B cell (primary cell): ENCODE measurements around the gene NCBP2L. TPM values are rescaled to one million over a fixed set of nuclear protein-coding genes. Genes with fewer than 3 reads are reported as not detected.

Experiments
- ATAC-seq: fragments of 200-7000 bp; cut with Tn5 transposase; one replicate; pipeline ENCODE4 v1.10.0; 2021; ENCODE audit warnings: low read depth, mild to moderate bottlenecking, moderate number of reproducible peaks, moderate library complexity
- CTCF ChIA-PET: fragments of 350-600 bp; sonication (Branson Sonifier 250); formaldehyde crosslinking; loops from one replicate; lab custom pipeline; 2021; ENCODE audit warnings: antibody characterized with exemption, inconsistent platforms; lab: Charles Lee
- POLR2A ChIA-PET: fragments of 350-600 bp; sonication (Branson Sonifier 250); formaldehyde crosslinking; loops from one replicate; lab custom pipeline; 2021; ENCODE audit warnings: antibody characterized with exemption; lab: Charles Lee
- DNase-seq: peaks from one replicate; pipeline ENCODE4 v3.0.0; 2013
- H2AFZ ChIP-seq: 2 replicates; pipeline ENCODE4 v1.6.1; 2012; ENCODE audit warnings: mild to moderate bottlenecking, low read depth, low read length; ENCODE audit not compliant: insufficient read depth, poor library complexity, severe bottlenecking
- H3K27ac ChIP-seq, 2 donors: 1 replicate in 1 of 2; 2 replicates in 1 of 2; pipeline ENCODE4 v1.5.1; 2012 to 2013; ENCODE audit warnings: low read length in 2 of 2, mild to moderate bottlenecking in 2 of 2, moderate library complexity in 1 of 2
- H3K27me3 ChIP-seq, 4 experiments: fragments of 200-600 bp in 1 of 4; sonication (generic) in 1 of 4; replicated peaks in 1 of 4; 1 replicate in 2 of 4; 2 replicates in 2 of 4; pipeline versions ENCODE4 v1.6.1 to v1.7.0; 2013 to 2016; ENCODE audit warnings: low read length in 3 of 4, mild to moderate bottlenecking in 2 of 4, mixed read lengths in 1 of 4, moderate library complexity in 1 of 4; ENCODE audit not compliant: insufficient read depth in 4 of 4, control insufficient read depth in 3 of 4; ENCODE audit errors: control extremely low read depth in 1 of 4
- H3K36me3 ChIP-seq, 2 experiments: replicated peaks in 1 of 2; 1 replicate in 1 of 2; 2 replicates in 1 of 2; pipeline versions ENCODE4 v1.6.1 to v1.7.1; 2013; ENCODE audit warnings: low read length in 1 of 2; ENCODE audit not compliant: insufficient read depth in 2 of 2, control insufficient read depth in 1 of 2; ENCODE audit errors: control extremely low read depth in 1 of 2, extremely low read depth in 1 of 2
- H3K4me1 ChIP-seq, 2 donors: fragments of 200-600 bp in 1 of 2; sonication (generic) in 1 of 2; 1 replicate in 1 of 2; 2 replicates in 1 of 2; pipeline versions ENCODE4 v1.5.1 to v1.6.1; 2013 to 2017; ENCODE audit warnings: low read length in 2 of 2; ENCODE audit not compliant: control insufficient read depth in 2 of 2, insufficient read depth in 2 of 2
- H3K4me2 ChIP-seq: replicated peaks from 2 replicates; pipeline ENCODE3; 2012; ENCODE audit warnings: mild to moderate bottlenecking, low read depth, low read length; ENCODE audit not compliant: poor library complexity, severe bottlenecking
- H3K4me3 ChIP-seq, 5 experiments: fragments of 200-600 bp in 1 of 5; sonication (generic) in 1 of 5; 1 replicate in 3 of 5; 2 replicates in 2 of 5; pipeline versions ENCODE4 v1.5.1 to v1.7.0; 2011 to 2016; ENCODE audit warnings: low read length in 4 of 5, mild to moderate bottlenecking in 4 of 5, low read depth in 2 of 5, control low read depth in 1 of 5, moderate library complexity in 1 of 5; ENCODE audit not compliant: insufficient read depth in 1 of 5; ENCODE audit errors: control extremely low read depth in 1 of 5, extremely low read depth in 1 of 5
- H3K79me2 ChIP-seq: fragments of 200-600 bp; sonication (generic); one replicate; pipeline ENCODE4 v1.6.0; 2016; ENCODE audit warnings: low read length; ENCODE audit not compliant: control insufficient read depth, insufficient read depth
- H3K9ac ChIP-seq: fragments of 200-600 bp; sonication (generic); 2 replicates; pipeline ENCODE4 v1.6.1; 2017; ENCODE audit warnings: mild to moderate bottlenecking, low read length, moderate library complexity
- H3K9me3 ChIP-seq, 3 donors: one replicate each; pipeline versions ENCODE4 v1.6.1 to v1.7.1; 2013; ENCODE audit warnings: low read length in 2 of 3; ENCODE audit not compliant: control insufficient read depth in 2 of 3, insufficient read depth in 1 of 3; ENCODE audit errors: control extremely low read depth in 1 of 3
- H4K20me1 ChIP-seq: 2 replicates; pipeline ENCODE4 v1.6.0; 2012; ENCODE audit warnings: mild to moderate bottlenecking, low read length; ENCODE audit not compliant: insufficient read depth, control insufficient read depth, poor library complexity, severe bottlenecking
- H3K27ac Mint-ChIP-seq: one replicate; pipeline ENCODE4 v1.8.0; 2021; ENCODE audit warnings: mixed read lengths
- H3K27me3 Mint-ChIP-seq: one replicate; pipeline ENCODE4 v1.8.0; 2021; ENCODE audit warnings: mixed read lengths
- H3K4me1 Mint-ChIP-seq: one replicate; pipeline ENCODE4 v1.8.0; 2021; ENCODE audit warnings: mixed read lengths
- H3K4me3 Mint-ChIP-seq: one replicate; pipeline ENCODE4 v1.8.0; 2021; ENCODE audit warnings: mixed read lengths
- H3K9me3 Mint-ChIP-seq: one replicate; pipeline ENCODE4 v1.8.0; 2022; ENCODE audit warnings: mixed read lengths; ENCODE audit not compliant: insufficient read depth
- EZH2 ChIP-seq: IDR thresholded peaks from 2 replicates; pipeline ENCODE4 v1.6.1; 2012; ENCODE audit warnings: borderline replicate concordance, low read depth, mild to moderate bottlenecking, moderate library complexity, low read length; ENCODE audit not compliant: insufficient read depth, poor library complexity, severe bottlenecking
- WGBS: methylation state at CpG from one replicate; pipeline ENCODE4 v1.1.5; 2013; ENCODE audit warnings: missing lambda C conversion rate; ENCODE audit not compliant: insufficient coverage; 5-methylcytosine and 5-hydroxymethylcytosine counted together
- intact Hi-C: fragments of 100-400 bp; cut with micrococcal nuclease; formaldehyde crosslinking; loops from one replicate; pipeline ENCODE4 v1.10.0; 2022
- polyA plus RNA-seq: library from polyadenylated mRNA; depleted of rRNA; stranded (reverse); fragments of >200 nt; gene quantifications from 2 replicates; pipeline ENCODE4 v1.2.3, GENCODE V29; 2012
- total RNA-seq, 2 donors: library from RNA; stranded (reverse); fragments of 120-200 nt in 1 of 2; gene quantifications; 1 replicate in 1 of 2; 2 replicates in 1 of 2; pipeline versions ENCODE4 v1.2.3 to v1.2.4, GENCODE V29; 2013 to 2022
- TF ChIP-seq, protein P1 (sequence below): fragments of 200-600 bp; IDR thresholded peaks from one replicate; pipeline ENCODE4 v1.8.0; 2022; ENCODE audit warnings: antibody characterized with exemption, mild to moderate bottlenecking

The NCBP2L gene
- total and polyA plus RNA-seq, 2 donors (not counting 1 experiment from before 2014, with no cell fraction given) = not detected

DNA sequence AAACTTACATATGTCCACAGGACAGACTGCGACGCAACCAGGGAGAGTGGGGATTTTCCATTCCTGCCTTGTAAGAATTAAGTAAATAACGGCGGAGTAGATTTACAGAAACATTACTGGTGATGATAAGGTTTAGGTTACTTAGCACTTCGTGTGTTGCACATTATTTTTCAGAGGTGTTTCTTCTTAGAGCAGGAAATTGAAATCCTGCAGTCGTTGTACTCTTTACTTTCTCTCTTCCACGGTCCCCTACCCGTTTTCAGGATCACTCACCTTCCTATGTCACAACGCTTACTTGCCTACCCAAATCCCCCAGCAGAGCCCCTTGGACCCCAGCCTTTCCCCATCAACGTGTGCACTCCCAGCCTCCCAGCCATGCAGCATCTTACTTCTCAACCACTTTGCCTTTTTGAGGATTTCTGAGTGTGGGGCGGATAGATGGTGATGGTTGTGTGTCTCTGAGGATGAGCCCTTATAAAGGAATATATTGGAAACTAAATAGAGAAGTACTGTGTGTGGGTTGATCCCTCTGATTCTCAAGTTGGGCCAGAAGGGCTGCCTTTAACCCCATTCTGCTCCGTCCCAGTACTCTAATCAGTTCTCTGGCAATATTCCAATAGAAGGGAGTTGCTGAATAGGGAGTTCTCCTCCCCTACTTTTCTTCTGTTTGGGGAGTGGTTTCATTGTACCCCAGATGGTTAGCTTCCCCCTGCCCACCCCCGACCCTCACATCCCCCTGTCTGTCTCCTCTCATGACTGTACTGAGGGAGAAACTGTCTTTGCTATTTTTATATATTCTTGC is 49.7 kb downstream of the NCBP2L start:
- WGBS = no CpG with 5 or more reads among the region's 13 CpGs
- ChIA-PET POLR2A (no interaction called here), CTCF (no interaction called here)
- peak overlapping the region in 3 of 5 experiments; percentile 46 to 59 (median 49) for H3K4me3 ChIP-seq
- intact Hi-C loops = no loop called here
- peaks cover 4 to 5% of the 10 kb centered on the region in 2 donors for H3K4me1 ChIP-seq
- H3K36me3 ChIP-seq = no peaks in the 10 kb centered on the region
- DNase-seq = no peak
- TF ChIP-seq EZH2 = no peak
- TF ChIP-seq, protein P1, sequence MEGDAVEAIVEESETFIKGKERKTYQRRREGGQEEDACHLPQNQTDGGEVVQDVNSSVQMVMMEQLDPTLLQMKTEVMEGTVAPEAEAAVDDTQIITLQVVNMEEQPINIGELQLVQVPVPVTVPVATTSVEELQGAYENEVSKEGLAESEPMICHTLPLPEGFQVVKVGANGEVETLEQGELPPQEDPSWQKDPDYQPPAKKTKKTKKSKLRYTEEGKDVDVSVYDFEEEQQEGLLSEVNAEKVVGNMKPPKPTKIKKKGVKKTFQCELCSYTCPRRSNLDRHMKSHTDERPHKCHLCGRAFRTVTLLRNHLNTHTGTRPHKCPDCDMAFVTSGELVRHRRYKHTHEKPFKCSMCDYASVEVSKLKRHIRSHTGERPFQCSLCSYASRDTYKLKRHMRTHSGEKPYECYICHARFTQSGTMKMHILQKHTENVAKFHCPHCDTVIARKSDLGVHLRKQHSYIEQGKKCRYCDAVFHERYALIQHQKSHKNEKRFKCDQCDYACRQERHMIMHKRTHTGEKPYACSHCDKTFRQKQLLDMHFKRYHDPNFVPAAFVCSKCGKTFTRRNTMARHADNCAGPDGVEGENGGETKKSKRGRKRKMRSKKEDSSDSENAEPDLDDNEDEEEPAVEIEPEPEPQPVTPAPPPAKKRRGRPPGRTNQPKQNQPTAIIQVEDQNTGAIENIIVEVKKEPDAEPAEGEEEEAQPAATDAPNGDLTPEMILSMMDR = no peak
- H4K20me1 ChIP-seq = no peaks in the 10 kb centered on the region
- H3K79me2 ChIP-seq = no peaks in the 10 kb centered on the region
- peaks cover 0 to 18% (median 6%) of the 10 kb centered on the region in 4 experiments for H3K27me3 ChIP-seq
- peaks cover 34% of the 10 kb centered on the region for H3K27me3 Mint-ChIP-seq
- H3K4me2 ChIP-seq = peak overlapping the region; percentile 82
- H3K27ac ChIP-seq = no peak overlapping the region
- ATAC-seq = no peak
- peak overlapping the region; percentile 55 for H3K9ac ChIP-seq
- H3K4me1 Mint-ChIP-seq = peaks cover 13% of the 10 kb centered on the region
- no peaks in the 10 kb centered on the region for H3K9me3 Mint-ChIP-seq
- H3K4me3 Mint-ChIP-seq = peak overlapping the region; percentile 83
- H3K27ac Mint-ChIP-seq = peak overlapping the region; percentile 34
- peak overlapping the region; percentile 22 for H2AFZ ChIP-seq
- H3K9me3 ChIP-seq = no peaks in the 10 kb centered on the region

DNA sequence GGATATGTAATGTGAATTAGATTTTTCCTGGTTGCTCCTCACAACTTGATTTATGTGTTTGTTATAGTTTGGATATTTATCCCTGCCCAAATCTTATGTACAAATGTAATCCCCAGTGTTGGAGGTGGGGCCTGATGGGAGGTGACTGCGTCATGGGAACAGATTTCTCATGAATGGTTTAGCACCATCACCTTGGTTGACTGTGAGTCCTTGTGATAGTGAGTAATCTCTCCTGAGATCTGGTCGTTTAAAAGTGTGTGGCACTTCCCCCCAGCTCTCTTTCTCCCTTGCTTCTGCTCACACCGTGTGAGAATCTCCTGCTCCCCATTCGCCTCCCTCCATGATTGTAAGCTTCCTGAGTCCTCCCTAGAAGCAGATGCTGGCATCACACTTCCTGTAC is 50.3 kb downstream of the NCBP2L start:
- Histone ChIP-seq H3K9ac (no peak overlapping the region), H3K4me2 (no peak overlapping the region), H3K4me3 (no peak overlapping the region), H3K36me3 (no peaks in the 10 kb centered on the region), H2AFZ (no peak overlapping the region), H4K20me1 (no peaks in the 10 kb centered on the region), H3K27me3 (peaks cover 0 to 18% (median 6%) of the 10 kb centered on the region in 4 experiments), H3K9me3 (no peaks in the 10 kb centered on the region), H3K79me2 (no peaks in the 10 kb centered on the region), H3K4me1 (peaks cover 4 to 5% of the 10 kb centered on the region in 2 donors), H3K27ac (no peak overlapping the region)
- Mint-ChIP-seq H3K27me3 (peaks cover 34% of the 10 kb centered on the region), H3K4me3 (peak overlapping the region; percentile 4), H3K9me3 (no peaks in the 10 kb centered on the region), H3K4me1 (peaks cover 13% of the 10 kb centered on the region), H3K27ac (no peak overlapping the region)
- DNase-seq = no peak
- CTCF ChIA-PET = no interaction called here
- ATAC-seq = no peak
- POLR2A ChIA-PET = no interaction called here
- TF ChIP-seq, protein P1 = no peak
- TF ChIP-seq EZH2 = no peak
- WGBS = no CpG with 5 or more reads among the region's 4 CpGs
- intact Hi-C loops = no loop called here
